Trophoblast cell (in vitro differentiated cells and primary cell): ENCODE measurements around the gene PRR14.

Experiments used
- DNase-seq, 2 donors: peaks; one replicate each; pipeline ENCODE4 v3.0.0-alpha.2; 2016
- H2AFZ ChIP-seq: 2 replicates; pipeline ENCODE4 v1.6.1; 2013; ENCODE audit warnings: low read length, moderate library complexity, mild to moderate bottlenecking; ENCODE audit not compliant: insufficient read depth, poor library complexity
- H2AK5ac ChIP-seq: 2 replicates; pipeline ENCODE4 v1.6.1; 2013; ENCODE audit warnings: mild to moderate bottlenecking, low read length
- H2BK120ac ChIP-seq: 2 replicates; pipeline ENCODE4 v1.6.1; 2013; ENCODE audit warnings: low read length, mild to moderate bottlenecking, moderate library complexity; ENCODE audit not compliant: insufficient read depth, poor library complexity
- H2BK12ac ChIP-seq: 2 replicates; pipeline ENCODE4 v1.6.1; 2013; ENCODE audit warnings: mild to moderate bottlenecking, low read length, moderate library complexity
- H2BK5ac ChIP-seq: 2 replicates; pipeline ENCODE4 v1.6.1; 2013; ENCODE audit warnings: low read length, low read depth, moderate library complexity, mild to moderate bottlenecking; ENCODE audit not compliant: poor library complexity
- H3K14ac ChIP-seq: 2 replicates; pipeline ENCODE4 v1.6.1; 2013; ENCODE audit warnings: mild to moderate bottlenecking, low read length
- H3K18ac ChIP-seq: 2 replicates; pipeline ENCODE4 v1.6.1; 2013; ENCODE audit warnings: mild to moderate bottlenecking, low read length
- H3K23ac ChIP-seq: 2 replicates; pipeline ENCODE4 v1.6.1; 2013; ENCODE audit warnings: low read length
- H3K27ac ChIP-seq: 2 replicates; pipeline ENCODE4 v1.5.1; 2013; ENCODE audit warnings: low read depth, mild to moderate bottlenecking, inconsistent platforms, low read length, moderate library complexity
- H3K27me3 ChIP-seq: 2 replicates; pipeline ENCODE4 v1.6.1; 2013; ENCODE audit warnings: inconsistent platforms, mild to moderate bottlenecking, low read length, moderate library complexity; ENCODE audit not compliant: insufficient read depth
- H3K36me3 ChIP-seq, 2 experiments: 1 replicate in 1 of 2; 2 replicates in 1 of 2; pipeline ENCODE4 v1.6.1; 2013; ENCODE audit warnings: low read length in 2 of 2, mild to moderate bottlenecking in 2 of 2, moderate library complexity in 1 of 2; ENCODE audit not compliant: insufficient read depth in 2 of 2, control insufficient read depth in 1 of 2
- H3K4ac ChIP-seq: 2 replicates; pipeline ENCODE4 v1.6.1; 2013; ENCODE audit warnings: low read depth, mild to moderate bottlenecking, low read length, moderate library complexity
- H3K4me1 ChIP-seq, 2 experiments: 1 replicate in 1 of 2; 2 replicates in 1 of 2; pipeline ENCODE4 v1.6.1; 2013; ENCODE audit warnings: low read length in 2 of 2, mild to moderate bottlenecking in 2 of 2, moderate library complexity in 1 of 2; ENCODE audit not compliant: insufficient read depth in 2 of 2, control insufficient read depth in 1 of 2
- H3K4me2 ChIP-seq: 2 replicates; pipeline ENCODE4 v1.6.1; 2013; ENCODE audit warnings: inconsistent platforms, mild to moderate bottlenecking, low read length, moderate library complexity
- H3K4me3 ChIP-seq: 2 replicates; pipeline ENCODE4 v1.5.1; 2013; ENCODE audit warnings: mild to moderate bottlenecking, low read depth, low read length, inconsistent platforms
- H3K79me1 ChIP-seq: one replicate; pipeline ENCODE4 v1.6.1; 2013; ENCODE audit warnings: low read length
- H3K79me2 ChIP-seq: 2 replicates; pipeline ENCODE4 v1.6.1; 2013; ENCODE audit warnings: low read length, mild to moderate bottlenecking; ENCODE audit not compliant: control insufficient read depth, insufficient read depth, poor library complexity
- H3K9ac ChIP-seq: 2 replicates; pipeline ENCODE4 v1.6.1; 2013; ENCODE audit warnings: mild to moderate bottlenecking, low read length
- H3K9me3 ChIP-seq: 2 replicates; pipeline ENCODE4 v1.6.1; 2013; ENCODE audit warnings: low read depth, mild to moderate bottlenecking, control low read depth, inconsistent platforms, low read length; ENCODE audit not compliant: insufficient read depth
- H4K12ac ChIP-seq: 2 replicates; pipeline ENCODE4 v1.6.1; 2013; ENCODE audit warnings: low read depth, mild to moderate bottlenecking, low read length, moderate library complexity
- H4K8ac ChIP-seq: 2 replicates; pipeline ENCODE4 v1.6.1; 2013; ENCODE audit warnings: low read depth, mild to moderate bottlenecking, low read length, moderate library complexity
- H4K91ac ChIP-seq: one replicate; pipeline ENCODE4 v1.6.1; 2013; ENCODE audit warnings: low read depth, mild to moderate bottlenecking, low read length, moderate library complexity
- WGBS: extraction: QIAGEN DNeasy Blood & Tissue Kit; methylation state at CpG from one replicate; pipeline ENCODE4 v1.1.7; 2013; ENCODE audit warnings: missing lambda C conversion rate; ENCODE audit not compliant: insufficient read length, insufficient coverage; ENCODE audit errors: extremely low coverage; 5-methylcytosine and 5-hydroxymethylcytosine counted together

The PRR14 gene

DNA sequence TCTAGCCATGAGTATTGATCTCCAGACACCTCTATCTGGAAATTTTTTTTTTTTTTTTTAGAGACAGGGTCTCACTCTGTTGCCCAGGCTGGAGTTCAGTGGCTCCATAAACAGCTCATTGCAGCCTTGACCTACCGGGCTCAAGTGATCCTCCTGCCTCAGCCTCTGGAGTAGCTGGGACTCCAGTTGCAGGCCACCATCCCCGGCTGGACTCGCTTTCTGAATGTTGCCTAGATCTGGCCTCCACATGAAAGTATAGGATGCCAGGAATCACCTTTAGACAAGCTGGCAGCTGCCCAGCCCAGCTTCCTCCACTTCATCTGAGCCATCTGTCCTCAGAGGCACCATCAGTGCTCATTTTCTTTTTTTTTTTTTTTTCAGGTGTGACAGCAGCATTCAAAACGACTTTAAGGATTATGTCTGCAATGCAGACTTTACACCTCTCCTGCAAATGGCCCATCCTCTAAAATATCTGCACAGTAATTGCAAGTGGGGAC, 6.4 kb upstream of the PRR14 start:
- no peaks in the 10 kb centered on the region for H3K9me3 ChIP-seq
- no peaks in the 10 kb centered on the region for H3K79me2 ChIP-seq
- WGBS = no CpG with 5 or more reads among the region's 4 CpGs
- H3K4ac ChIP-seq = no peak overlapping the region
- no peak overlapping the region for H3K14ac ChIP-seq
- H3K4me1 ChIP-seq = no peaks in the 10 kb centered on the region
- no peak overlapping the region for H3K27ac ChIP-seq
- H3K9ac ChIP-seq = no peak overlapping the region
- no peak overlapping the region for H2AK5ac ChIP-seq
- no peak overlapping the region for H2AFZ ChIP-seq
- no peak overlapping the region for H4K91ac ChIP-seq
- no peak overlapping the region for H2BK120ac ChIP-seq
- H3K79me1 ChIP-seq = no peaks in the 10 kb centered on the region
- no peaks in the 10 kb centered on the region for H3K36me3 ChIP-seq
- no peak overlapping the region for H2BK12ac ChIP-seq
- H3K27me3 ChIP-seq = no peaks in the 10 kb centered on the region
- DNase-seq = no peak
- no peak overlapping the region for H3K4me2 ChIP-seq
- H4K8ac ChIP-seq = no peak overlapping the region
- no peak overlapping the region for H4K12ac ChIP-seq
- H3K23ac ChIP-seq = no peak overlapping the region
- no peak overlapping the region for H2BK5ac ChIP-seq
- no peak overlapping the region for H3K4me3 ChIP-seq
- H3K18ac ChIP-seq = no peak overlapping the region

DNA sequence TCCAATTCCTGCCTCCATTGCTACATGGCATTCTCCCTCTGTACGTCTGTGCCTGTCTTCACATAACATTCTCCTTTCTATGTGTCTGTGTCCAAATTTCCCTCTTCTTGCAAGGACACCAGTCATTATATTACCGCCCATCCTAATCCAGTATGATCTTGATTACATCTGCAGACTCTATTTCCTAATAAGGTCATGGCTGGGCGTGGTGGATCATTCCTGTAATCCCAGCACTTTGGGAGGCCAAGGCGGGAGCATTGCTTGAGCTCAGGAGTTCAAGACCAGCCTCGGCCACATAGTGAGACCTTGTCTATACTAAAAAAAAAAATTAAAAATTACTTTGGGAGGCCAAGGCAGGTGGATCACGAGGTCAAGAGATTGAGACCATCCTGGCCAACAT, 5.0 kb upstream of the PRR14 start:
- Histone ChIP-seq H4K12ac (no peak overlapping the region), H3K27ac (no peak overlapping the region), H2BK120ac (no peak overlapping the region), H3K4me2 (no peak overlapping the region), H3K4ac (no peak overlapping the region), H3K9me3 (peaks cover 1% of the 10 kb centered on the region), H3K36me3 (no peaks in the 10 kb centered on the region), H4K91ac (no peak overlapping the region), H3K79me2 (no peaks in the 10 kb centered on the region), H3K27me3 (no peaks in the 10 kb centered on the region), H2BK12ac (no peak overlapping the region), H3K79me1 (peaks cover 5% of the 10 kb centered on the region), H2AK5ac (no peak overlapping the region), H3K4me1 (peaks cover 0 to 4% of the 10 kb centered on the region in 2 experiments), H4K8ac (no peak overlapping the region), H3K14ac (no peak overlapping the region), H3K9ac (no peak overlapping the region), H3K18ac (no peak overlapping the region), H3K4me3 (no peak overlapping the region), H3K23ac (no peak overlapping the region), H2BK5ac (no peak overlapping the region), H2AFZ (no peak overlapping the region)
- WGBS = no CpG with 5 or more reads among the region's 6 CpGs
- DNase-seq = no peak

DNA sequence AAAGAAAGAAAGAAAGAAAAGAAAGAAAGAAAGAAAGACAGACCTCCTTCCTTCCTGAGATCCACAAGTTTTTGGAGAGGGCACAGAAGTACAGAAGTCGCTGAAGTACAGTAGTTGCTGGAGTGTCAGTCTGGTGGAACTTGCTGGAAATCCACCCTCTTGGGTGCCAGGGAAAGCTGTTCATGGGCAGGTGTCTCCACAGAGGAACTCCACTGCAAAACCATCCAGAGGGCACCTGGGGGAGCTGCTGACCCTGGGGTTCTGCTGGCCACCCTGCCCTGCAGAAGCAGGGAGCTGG, 3.5 kb upstream of the PRR14 start:
- no peak overlapping the region for H4K8ac ChIP-seq
- peaks cover 2 to 8% of the 10 kb centered on the region in 2 experiments for H3K4me1 ChIP-seq
- H2AFZ ChIP-seq = no peak overlapping the region
- H3K14ac ChIP-seq = no peak overlapping the region
- no peak overlapping the region for H3K23ac ChIP-seq
- H4K91ac ChIP-seq = no peak overlapping the region
- H2BK5ac ChIP-seq = no peak overlapping the region
- no peak overlapping the region for H3K4me2 ChIP-seq
- H2BK12ac ChIP-seq = no peak overlapping the region
- no peak overlapping the region for H3K9ac ChIP-seq
- no peaks in the 10 kb centered on the region for H3K27me3 ChIP-seq
- H2AK5ac ChIP-seq = no peak overlapping the region
- no peak for DNase-seq
- no peak overlapping the region for H2BK120ac ChIP-seq
- peaks cover 7% of the 10 kb centered on the region for H3K79me2 ChIP-seq
- H3K27ac ChIP-seq = no peak overlapping the region
- H3K4ac ChIP-seq = no peak overlapping the region
- H4K12ac ChIP-seq = no peak overlapping the region
- H3K36me3 ChIP-seq = no peaks in the 10 kb centered on the region
- no peak overlapping the region for H3K4me3 ChIP-seq
- H3K9me3 ChIP-seq = peaks cover 1% of the 10 kb centered on the region
- no CpG with 5 or more reads among the region's 1 CpG for whole genome bisulfite sequencing
- no peak overlapping the region for H3K18ac ChIP-seq
- H3K79me1 ChIP-seq = peaks cover 13% of the 10 kb centered on the region

DNA sequence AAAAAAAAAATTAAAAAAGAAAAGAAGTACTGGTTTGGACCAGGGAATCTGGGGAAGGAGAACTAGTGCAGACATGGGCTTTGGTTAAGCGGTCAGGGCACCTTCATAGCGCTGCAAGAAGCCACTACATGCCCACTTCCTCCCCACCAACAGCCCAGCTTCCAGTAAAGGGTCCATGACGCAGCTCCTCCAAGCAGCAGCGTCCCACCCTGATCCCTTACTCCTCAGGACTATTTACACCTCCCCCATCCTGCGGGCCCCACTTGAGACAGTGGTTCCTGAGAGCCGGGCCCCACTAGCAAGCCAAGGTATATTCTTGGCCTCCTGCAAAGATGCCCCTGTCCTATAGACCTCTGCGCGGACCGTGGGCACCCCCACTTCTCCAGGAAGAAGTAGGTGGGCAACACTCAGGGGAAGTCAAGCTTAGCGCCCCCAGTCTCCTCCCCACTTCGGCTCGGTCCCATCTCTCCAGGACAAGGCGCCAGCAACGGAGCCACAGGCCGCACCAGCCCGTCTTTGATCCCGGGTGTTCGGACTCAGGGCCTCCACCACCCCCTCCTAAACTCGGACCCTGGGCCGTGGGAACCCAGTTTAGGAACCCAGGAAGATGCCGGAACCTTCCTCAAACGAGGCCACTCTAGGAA, 913 bp upstream of the PRR14 start:
- Histone ChIP-seq H3K14ac (peak overlapping the region; percentile 83), H2AFZ (peak overlapping the region; percentile 81), H3K4me3 (no peak overlapping the region), H3K9ac (no peak overlapping the region), H3K4me2 (peak overlapping the region; percentile 53), H3K27me3 (no peaks in the 10 kb centered on the region), H3K36me3 (peaks cover 21% of the 10 kb centered on the region in 2 experiments), H3K4ac (peak overlapping the region; percentile 56), H4K12ac (peak overlapping the region; percentile 98), H3K27ac (no peak overlapping the region), H2BK120ac (peak overlapping the region; percentile 12), H3K18ac (peak overlapping the region; percentile 16), H2BK12ac (no peak overlapping the region), H3K9me3 (peaks cover 1% of the 10 kb centered on the region), H3K79me1 (peaks cover 13% of the 10 kb centered on the region), H4K91ac (peak overlapping the region; percentile 93), H2AK5ac (peak overlapping the region; percentile 77), H3K79me2 (peaks cover 7% of the 10 kb centered on the region), H3K4me1 (peaks cover 2 to 8% of the 10 kb centered on the region in 2 experiments), H3K23ac (no peak overlapping the region), H2BK5ac (peak overlapping the region; percentile 7), H4K8ac (peak overlapping the region; percentile 99)
- no CpG with 5 or more reads among the region's 22 CpGs for WGBS
- DNase-seq = no peak
